HG03439 (cell line): Measurements from ENCODE around the gene CRAT.

Experiments used
- ATAC-seq: cut with Tn5 transposase; IDR thresholded peaks from one replicate; pipeline ENCODE4 v1.9.1; 2021; ENCODE audit warnings: mild to moderate bottlenecking, moderate library complexity; ENCODE audit not compliant: unreplicated experiment

Gene CRAT

GRCh38 chr9:129110740-129111527 lies at the start of gene CRAT, which contains the start of gene PTPA:
TSS of gene CRAT (minus strand) at chr9:129110793. CDS start at chr9:129110509, 284 bp downstream.
TSS of gene PTPA (plus strand) at chr9:129111415. CDS start at chr9:129111601, 186 bp downstream.
- ATAC-seq = peak; percentile 73

GRCh38 chr9:129156163-129156562 lies 45.6 kb upstream of the CRAT start:
- no peak for ATAC-seq

- no peak for ATAC-seq
Observed at GRCh38 chr9:129154866-129155477, 44.4 kb upstream of the CRAT start.

GRCh38 chr9:129151469-129151868 lies 40.9 kb upstream of the CRAT start:
- no peak for ATAC-seq

- ATAC-seq = no peak
Observed at GRCh38 chr9:129150672-129151211, 40.1 kb upstream of the CRAT start.

GRCh38 chr9:129150122-129150521 lies 39.5 kb upstream of the CRAT start:
- ATAC-seq = no peak

GRCh38 chr9:129149442-129149841 lies 38.8 kb upstream of the CRAT start:
- no peak for ATAC-seq

GRCh38 chr9:129148463-129149204 lies 38.0 kb upstream of the CRAT start:
- ATAC-seq = no peak

- ATAC-seq = no peak
Observed at GRCh38 chr9:129146441-129146941, 35.9 kb upstream of the CRAT start.

GRCh38 chr9:129145841-129146292 lies 35.3 kb upstream of the CRAT start:
- ATAC-seq = no peak

GRCh38 chr9:129145316-129145715 lies 34.7 kb upstream of the CRAT start:
- ATAC-seq = no peak

GRCh38 chr9:129143031-129143927 lies 32.7 kb upstream of the CRAT start:
- no peak for ATAC-seq

GRCh38 chr9:129142138-129142935 lies 31.7 kb upstream of the CRAT start:
- no peak for ATAC-seq

- ATAC-seq = no peak
Observed at GRCh38 chr9:129141066-129142041, 30.8 kb upstream of the CRAT start.

GRCh38 chr9:129140397-129141065 lies 29.9 kb upstream of the CRAT start:
- ATAC-seq = peak; percentile 18

- ATAC-seq = peak; percentile 61
Observed at GRCh38 chr9:129139993-129140396, 29.4 kb upstream of the CRAT start.

GRCh38 chr9:129139233-129139992 lies 28.8 kb upstream of the CRAT start:
- ATAC-seq = peak; percentile 39
